CD4-positive, alpha-beta T cell treated with Interleukin-2 at 100 ng/mL for 4 hours (primary cell): ENCODE results near the gene LDAH.

Experiments used
- DNase-seq: peaks from one replicate; pipeline ENCODE4 v3.0.0-alpha.2; 2020; ENCODE audit warnings: low spot score

Gene LDAH

GRCh38 chr2:20781656-20782265, 41.1 kb downstream of the LDAH start:
- DNase-seq: peak; percentile 30

GRCh38 chr2:20771299-20771698, 51.6 kb downstream of the LDAH start:
- no peak for DNase-seq

- no peak for DNase-seq
Observed at GRCh38 chr2:20766798-20767644, 55.9 kb downstream of the LDAH start.

GRCh38 chr2:20766213-20766612, 56.7 kb downstream of the LDAH start:
- DNase-seq: no peak

- no peak for DNase-seq
Observed at GRCh38 chr2:20762945-20763683, 59.8 kb downstream of the LDAH start.

GRCh38 chr2:20759487-20759886, 63.4 kb downstream of the LDAH start:
- no peak for DNase-seq

GRCh38 chr2:20758997-20759396, 63.9 kb downstream of the LDAH start:
- no peak for DNase-seq

GRCh38 chr2:20757405-20758090, 65.4 kb downstream of the LDAH start:
- DNase-seq: no peak

GRCh38 chr2:20755132-20755800, 67.6 kb downstream of the LDAH start:
- DNase-seq: no peak

GRCh38 chr2:20752293-20752692, 70.6 kb downstream of the LDAH start:
- DNase-seq: no peak

GRCh38 chr2:20747317-20747716, 75.6 kb downstream of the LDAH start:
- no peak for DNase-seq

- no peak for DNase-seq
Observed at GRCh38 chr2:20745924-20746555, 76.9 kb downstream of the LDAH start.

- DNase-seq: no peak
Observed at GRCh38 chr2:20744366-20745335, 78.2 kb downstream of the LDAH start.

GRCh38 chr2:20738772-20739171, 84.1 kb downstream of the LDAH start:
- no peak for DNase-seq

- no peak for DNase-seq
Observed at GRCh38 chr2:20737505-20737904, 85.4 kb downstream of the LDAH start.

- DNase-seq: no peak
Observed at GRCh38 chr2:20728114-20728758, 94.7 kb downstream of the LDAH start.

- DNase-seq: no peak
Observed at GRCh38 chr2:20726913-20727312, 96.0 kb downstream of the LDAH start.

GRCh38 chr2:20725782-20726181, 97.1 kb downstream of the LDAH start:
- no peak for DNase-seq

- DNase-seq: no peak
Observed at GRCh38 chr2:20724500-20725053, 98.3 kb downstream of the LDAH start.
